ENCODE data around the gene SDK2.

SDK2 gene

DNA sequence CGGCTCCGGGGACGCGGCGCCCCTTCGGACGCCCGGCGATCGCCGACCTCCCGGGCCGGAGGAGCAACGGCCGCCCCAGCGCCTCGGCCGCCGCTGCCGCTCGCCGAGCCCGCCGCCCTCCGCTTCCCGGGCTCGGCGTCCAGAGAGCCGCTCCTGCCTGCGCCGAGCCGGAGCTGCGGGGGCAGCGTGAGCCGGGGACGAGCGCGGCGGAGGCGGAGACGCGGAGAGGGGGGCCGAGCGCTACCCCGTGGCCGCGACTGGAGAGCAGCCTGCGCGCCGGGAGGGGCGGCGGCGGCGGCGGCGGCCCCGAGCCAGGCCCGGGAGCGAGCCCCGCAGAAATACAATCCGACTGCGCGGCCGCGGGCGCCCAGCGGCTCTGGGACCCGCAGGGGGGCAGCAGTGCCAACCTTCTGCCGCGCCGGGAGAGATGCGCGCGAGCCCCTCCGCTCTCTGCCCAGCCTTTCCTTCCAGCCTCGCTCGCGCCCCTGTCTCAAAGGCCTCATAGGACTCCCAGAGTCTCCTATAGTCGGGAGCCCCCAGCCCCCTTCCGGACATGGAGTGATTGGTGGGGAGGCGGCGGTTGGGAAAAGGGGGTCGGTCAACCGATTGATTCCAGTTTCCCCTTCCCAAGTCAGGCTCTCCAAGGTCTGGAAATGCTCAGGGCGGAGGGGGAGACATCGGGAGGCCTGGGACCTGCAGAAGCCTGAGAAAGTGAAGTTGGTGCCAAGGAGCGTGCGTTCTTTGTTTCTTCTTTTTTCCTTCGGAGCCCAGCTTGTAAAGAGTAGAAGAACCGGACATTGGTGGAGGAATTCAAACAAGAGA is 1.0 kb upstream of the SDK2 start:
- H3K36me3 ChIP-seq (ENCODE audit: control insufficient read depth in 2 of 2, insufficient read depth in 1 of 2, low read length in 2 of 2), result no peaks in the 10 kb centered on the region
- H3K9me3 ChIP-seq (ENCODE audit: control insufficient read depth, insufficient read depth, low read depth, low read length), result no peaks in the 10 kb centered on the region
- H3K4me3 ChIP-seq (ENCODE audit: low read depth, low read length), result peak overlapping the region; percentile 49
- CTCF ChIA-PET, result interaction anchor here (0.6 to 3.3 kb wide), 11 partner anchors 12 to 531 kb away, joined by 3 to 21 read pairs (median 3); no protein-coding TSS in a partner anchor
- no peaks in the 10 kb centered on the region for H3K4me1 ChIP-seq (ENCODE audit: control insufficient read depth, insufficient read depth, low read length)
- POLR2A ChIA-PET, result interaction anchor here (1.6 kb wide), 1 partner anchor 559 kb away, joined by 5 read pairs; the partner anchor contains the start of gene RPL38
- H3K27ac ChIP-seq (ENCODE audit: extremely low read depth, low read depth, low read length), result peak overlapping the region; percentile 18; the same call in 1 of the 2 replicates
- TF ChIP-seq ZNF341 (tag by site-specific recombination; IDR thresholded peaks at IDR 0.05; ENCODE audit: low read depth) (0 out of 2 replicates have a peak, but pooled peaks have one; percentile 24), GLIS1 (tag by site-specific recombination; IDR thresholded peaks at IDR 0.05) (peak; percentile 63; the same call in 1 of the 2 replicates), ZNF37A (tag by site-specific recombination; IDR thresholded peaks at IDR 0.05) (no peak), ZNF670 (tag by site-specific recombination; IDR thresholded peaks at IDR 0.05; ENCODE audit: low read depth) (no peak), ZNF530 (tag by site-specific recombination; IDR thresholded peaks at IDR 0.05; ENCODE audit: low read depth) (no peak), ZNF473 (tag by site-specific recombination; IDR thresholded peaks at IDR 0.05) (no peak), ZNF707 (tag by site-specific recombination; IDR thresholded peaks at IDR 0.05) (no peak), ZNF211 (tag by site-specific recombination; IDR thresholded peaks at IDR 0.05; ENCODE audit: low read depth) (no peak), ZNF549 (tag by site-specific recombination; IDR thresholded peaks at IDR 0.05) (no peak), ZSCAN30 (tag by site-specific recombination; IDR thresholded peaks at IDR 0.05) (0 out of 2 replicates have a peak, but pooled peaks have one; percentile 44), GLIS2 (tag by site-specific recombination; IDR thresholded peaks at IDR 0.05) (peak; percentile 56; the same call in 1 of the 2 replicates), ZBTB8A (tag by site-specific recombination; IDR thresholded peaks at IDR 0.05) (peak; percentile 51; the same call in 1 of the 2 replicates), ZBTB20 (tag by site-specific recombination; IDR thresholded peaks at IDR 0.05) (peak; percentile 87), ZNF561 (tag by site-specific recombination; IDR thresholded peaks at IDR 0.05; ENCODE audit: borderline replicate concordance) (peak; percentile 41; the same call in 1 of the 2 replicates), KLF9 (tag by site-specific recombination; IDR thresholded peaks at IDR 0.05; ENCODE audit: low read depth) (no peak), ZNF660 (tag by site-specific recombination; IDR thresholded peaks at IDR 0.05) (0 out of 2 replicates have a peak, but pooled peaks have one; percentile 42), ZNF514 (tag by site-specific recombination; IDR thresholded peaks at IDR 0.05) (no peak), ZNF626 (tag by site-specific recombination; IDR thresholded peaks at IDR 0.05) (no peak), ZNF324 (tag by site-specific recombination; IDR thresholded peaks at IDR 0.05) (no peak), EGR2 (tag by site-specific recombination; IDR thresholded peaks at IDR 0.05; ENCODE audit: low read depth) (no peak)
- TF ChIP-seq, protein P1, sequence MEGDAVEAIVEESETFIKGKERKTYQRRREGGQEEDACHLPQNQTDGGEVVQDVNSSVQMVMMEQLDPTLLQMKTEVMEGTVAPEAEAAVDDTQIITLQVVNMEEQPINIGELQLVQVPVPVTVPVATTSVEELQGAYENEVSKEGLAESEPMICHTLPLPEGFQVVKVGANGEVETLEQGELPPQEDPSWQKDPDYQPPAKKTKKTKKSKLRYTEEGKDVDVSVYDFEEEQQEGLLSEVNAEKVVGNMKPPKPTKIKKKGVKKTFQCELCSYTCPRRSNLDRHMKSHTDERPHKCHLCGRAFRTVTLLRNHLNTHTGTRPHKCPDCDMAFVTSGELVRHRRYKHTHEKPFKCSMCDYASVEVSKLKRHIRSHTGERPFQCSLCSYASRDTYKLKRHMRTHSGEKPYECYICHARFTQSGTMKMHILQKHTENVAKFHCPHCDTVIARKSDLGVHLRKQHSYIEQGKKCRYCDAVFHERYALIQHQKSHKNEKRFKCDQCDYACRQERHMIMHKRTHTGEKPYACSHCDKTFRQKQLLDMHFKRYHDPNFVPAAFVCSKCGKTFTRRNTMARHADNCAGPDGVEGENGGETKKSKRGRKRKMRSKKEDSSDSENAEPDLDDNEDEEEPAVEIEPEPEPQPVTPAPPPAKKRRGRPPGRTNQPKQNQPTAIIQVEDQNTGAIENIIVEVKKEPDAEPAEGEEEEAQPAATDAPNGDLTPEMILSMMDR (tag by site-specific recombination; IDR thresholded peaks at IDR 0.05), result peak; percentile 61; the same call in 1 of the 2 replicates
- TF ChIP-seq, protein P2, sequence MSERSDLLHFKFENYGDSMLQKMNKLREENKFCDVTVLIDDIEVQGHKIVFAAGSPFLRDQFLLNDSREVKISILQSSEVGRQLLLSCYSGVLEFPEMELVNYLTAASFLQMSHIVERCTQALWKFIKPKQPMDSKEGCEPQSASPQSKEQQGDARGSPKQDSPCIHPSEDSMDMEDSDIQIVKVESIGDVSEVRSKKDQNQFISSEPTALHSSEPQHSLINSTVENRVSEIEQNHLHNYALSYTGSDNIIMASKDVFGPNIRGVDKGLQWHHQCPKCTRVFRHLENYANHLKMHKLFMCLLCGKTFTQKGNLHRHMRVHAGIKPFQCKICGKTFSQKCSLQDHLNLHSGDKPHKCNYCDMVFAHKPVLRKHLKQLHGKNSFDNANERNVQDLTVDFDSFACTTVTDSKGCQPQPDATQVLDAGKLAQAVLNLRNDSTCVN (tag by site-specific recombination; optimal IDR thresholded peaks at IDR 0.05), result peak; percentile 20
- TF ChIP-seq, protein P3, sequence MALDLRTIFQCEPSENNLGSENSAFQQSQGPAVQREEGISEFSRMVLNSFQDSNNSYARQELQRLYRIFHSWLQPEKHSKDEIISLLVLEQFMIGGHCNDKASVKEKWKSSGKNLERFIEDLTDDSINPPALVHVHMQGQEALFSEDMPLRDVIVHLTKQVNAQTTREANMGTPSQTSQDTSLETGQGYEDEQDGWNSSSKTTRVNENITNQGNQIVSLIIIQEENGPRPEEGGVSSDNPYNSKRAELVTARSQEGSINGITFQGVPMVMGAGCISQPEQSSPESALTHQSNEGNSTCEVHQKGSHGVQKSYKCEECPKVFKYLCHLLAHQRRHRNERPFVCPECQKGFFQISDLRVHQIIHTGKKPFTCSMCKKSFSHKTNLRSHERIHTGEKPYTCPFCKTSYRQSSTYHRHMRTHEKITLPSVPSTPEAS (tag by site-specific recombination; IDR thresholded peaks at IDR 0.05), result no peak
- TF ChIP-seq, protein P4, sequence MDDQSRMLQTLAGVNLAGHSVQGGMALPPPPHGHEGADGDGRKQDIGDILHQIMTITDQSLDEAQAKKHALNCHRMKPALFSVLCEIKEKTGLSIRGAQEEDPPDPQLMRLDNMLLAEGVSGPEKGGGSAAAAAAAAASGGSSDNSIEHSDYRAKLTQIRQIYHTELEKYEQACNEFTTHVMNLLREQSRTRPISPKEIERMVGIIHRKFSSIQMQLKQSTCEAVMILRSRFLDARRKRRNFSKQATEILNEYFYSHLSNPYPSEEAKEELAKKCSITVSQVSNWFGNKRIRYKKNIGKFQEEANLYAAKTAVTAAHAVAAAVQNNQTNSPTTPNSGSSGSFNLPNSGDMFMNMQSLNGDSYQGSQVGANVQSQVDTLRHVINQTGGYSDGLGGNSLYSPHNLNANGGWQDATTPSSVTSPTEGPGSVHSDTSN (CRISPR knock-in tag; IDR thresholded peaks at IDR 0.05), result peak; percentile 51; the same call in 1 of the 2 replicates
- TF ChIP-seq, protein P5, sequence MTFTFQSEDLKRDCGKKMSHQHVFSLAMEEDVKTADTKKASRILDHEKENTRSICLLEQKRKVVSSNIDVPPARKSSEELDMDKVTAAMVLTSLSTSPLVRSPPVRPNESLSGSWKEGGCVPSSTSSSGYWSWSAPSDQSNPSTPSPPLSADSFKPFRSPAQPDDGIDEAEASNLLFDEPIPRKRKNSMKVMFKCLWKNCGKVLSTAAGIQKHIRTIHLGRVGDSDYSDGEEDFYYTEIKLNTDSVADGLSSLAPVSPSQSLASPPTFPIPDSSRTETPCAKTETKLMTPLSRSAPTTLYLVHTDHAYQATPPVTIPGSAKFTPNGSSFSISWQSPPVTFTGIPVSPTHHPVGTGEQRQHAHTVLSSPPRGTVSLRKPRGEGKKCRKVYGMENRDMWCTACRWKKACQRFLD (tag by site-specific recombination; IDR thresholded peaks at IDR 0.05), result no peak
- TF ChIP-seq, protein P6, sequence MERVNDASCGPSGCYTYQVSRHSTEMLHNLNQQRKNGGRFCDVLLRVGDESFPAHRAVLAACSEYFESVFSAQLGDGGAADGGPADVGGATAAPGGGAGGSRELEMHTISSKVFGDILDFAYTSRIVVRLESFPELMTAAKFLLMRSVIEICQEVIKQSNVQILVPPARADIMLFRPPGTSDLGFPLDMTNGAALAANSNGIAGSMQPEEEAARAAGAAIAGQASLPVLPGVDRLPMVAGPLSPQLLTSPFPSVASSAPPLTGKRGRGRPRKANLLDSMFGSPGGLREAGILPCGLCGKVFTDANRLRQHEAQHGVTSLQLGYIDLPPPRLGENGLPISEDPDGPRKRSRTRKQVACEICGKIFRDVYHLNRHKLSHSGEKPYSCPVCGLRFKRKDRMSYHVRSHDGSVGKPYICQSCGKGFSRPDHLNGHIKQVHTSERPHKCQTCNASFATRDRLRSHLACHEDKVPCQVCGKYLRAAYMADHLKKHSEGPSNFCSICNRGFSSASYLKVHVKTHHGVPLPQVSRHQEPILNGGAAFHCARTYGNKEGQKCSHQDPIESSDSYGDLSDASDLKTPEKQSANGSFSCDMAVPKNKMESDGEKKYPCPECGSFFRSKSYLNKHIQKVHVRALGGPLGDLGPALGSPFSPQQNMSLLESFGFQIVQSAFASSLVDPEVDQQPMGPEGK (tag by site-specific recombination; IDR thresholded peaks at IDR 0.05), result peak; percentile 63
- TF ChIP-seq, protein P7, sequence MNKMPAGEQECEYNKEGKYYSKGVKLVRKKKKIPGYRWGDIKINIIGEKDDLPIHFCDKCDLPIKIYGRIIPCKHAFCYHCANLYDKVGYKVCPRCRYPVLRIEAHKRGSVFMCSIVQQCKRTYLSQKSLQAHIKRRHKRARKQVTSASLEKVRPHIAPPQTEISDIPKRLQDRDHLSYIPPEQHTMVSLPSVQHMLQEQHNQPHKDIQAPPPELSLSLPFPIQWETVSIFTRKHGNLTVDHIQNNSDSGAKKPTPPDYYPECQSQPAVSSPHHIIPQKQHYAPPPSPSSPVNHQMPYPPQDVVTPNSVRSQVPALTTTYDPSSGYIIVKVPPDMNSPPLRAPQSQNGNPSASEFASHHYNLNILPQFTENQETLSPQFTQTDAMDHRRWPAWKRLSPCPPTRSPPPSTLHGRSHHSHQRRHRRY (tag by site-specific recombination; IDR thresholded peaks at IDR 0.05), result no peak
